Loucy (cell line): Measurements from ENCODE around the gene TMEM270.

Source experiments
- H2AFZ ChIP-seq: fragments of 200-600 bp; sonication (generic); 2 replicates; pipeline ENCODE4 v1.6.0; 2016; ENCODE audit warnings: antibody characterized with exemption, mild to moderate bottlenecking, low read length, moderate library complexity
- H3F3A ChIP-seq: fragments of 200-600 bp; 2 replicates; pipeline ENCODE4 v1.6.0; 2016; ENCODE audit warnings: antibody characterized with exemption, low read depth, mild to moderate bottlenecking
- H3K27me3 ChIP-seq: fragments of 200-600 bp; sonication (generic); 2 replicates; pipeline ENCODE4 v1.6.1; 2014; ENCODE audit warnings: low read length, mild to moderate bottlenecking; ENCODE audit not compliant: insufficient read depth, poor library complexity, severe bottlenecking
- H3K36me3 ChIP-seq: fragments of 200-600 bp; sonication (generic); 2 replicates; pipeline ENCODE4 v1.6.1; 2016; ENCODE audit warnings: low read length; ENCODE audit not compliant: insufficient read depth
- H3K4me1 ChIP-seq: fragments of 200-600 bp; sonication (generic); 2 replicates; pipeline ENCODE4 v1.5.1; 2014; ENCODE audit warnings: low read length, mild to moderate bottlenecking; ENCODE audit not compliant: insufficient read depth, poor library complexity, severe bottlenecking
- H3K4me2 ChIP-seq: fragments of 200-600 bp; sonication (generic); 2 replicates; pipeline ENCODE4 v1.6.0; 2014; ENCODE audit warnings: antibody characterized with exemption, low read length, low read depth, mild to moderate bottlenecking; ENCODE audit not compliant: poor library complexity, severe bottlenecking
- H3K4me3 ChIP-seq: fragments of 200-600 bp; sonication (generic); 2 replicates; pipeline ENCODE4 v1.5.1; 2014; ENCODE audit warnings: low read length, mild to moderate bottlenecking, mixed read lengths; ENCODE audit not compliant: poor library complexity, severe bottlenecking
- H3K79me2 ChIP-seq: fragments of 200-600 bp; sonication (generic); 2 replicates; pipeline ENCODE4 v1.6.1; 2014; ENCODE audit warnings: low read length; ENCODE audit not compliant: insufficient read depth
- H3K9ac ChIP-seq: fragments of 200-600 bp; sonication (generic); 2 replicates; pipeline ENCODE4 v1.6.0; 2014; ENCODE audit warnings: mild to moderate bottlenecking, low read depth, low read length, moderate library complexity; ENCODE audit not compliant: poor library complexity, severe bottlenecking
- H3K9me2 ChIP-seq: fragments of 200-600 bp; sonication (generic); replicated peaks from 2 replicates; pipeline ENCODE4 v1.6.1; 2016; ENCODE audit warnings: low read depth, low read length, mixed read lengths
- H3K9me3 ChIP-seq: fragments of 200-600 bp; sonication (generic); 2 replicates; pipeline ENCODE4 v1.6.1; 2014; ENCODE audit warnings: mild to moderate bottlenecking, antibody characterized with exemption, low read length, low read depth; ENCODE audit not compliant: insufficient read depth
- H4K20me1 ChIP-seq: fragments of 200-600 bp; sonication (generic); 2 replicates; pipeline ENCODE4 v1.6.0; 2014; ENCODE audit warnings: antibody characterized with exemption, low read length, mild to moderate bottlenecking; ENCODE audit not compliant: insufficient read depth, poor library complexity, severe bottlenecking
- EZH2phosphoT487 ChIP-seq: fragments of 200-600 bp; IDR thresholded peaks from 2 replicates; pipeline ENCODE4 v1.6.1; 2018; ENCODE audit warnings: antibody characterized with exemption, mild to moderate bottlenecking, moderate library complexity, borderline replicate concordance
- TF ChIP-seq, protein P1 (sequence below): fragments of 200-600 bp; sonication (generic); conservative IDR thresholded peaks from 2 replicates; pipeline ENCODE4 v1.5.1; 2014; ENCODE audit warnings: mild to moderate bottlenecking, antibody characterized with exemption, low read length

Gene TMEM270

DNA sequence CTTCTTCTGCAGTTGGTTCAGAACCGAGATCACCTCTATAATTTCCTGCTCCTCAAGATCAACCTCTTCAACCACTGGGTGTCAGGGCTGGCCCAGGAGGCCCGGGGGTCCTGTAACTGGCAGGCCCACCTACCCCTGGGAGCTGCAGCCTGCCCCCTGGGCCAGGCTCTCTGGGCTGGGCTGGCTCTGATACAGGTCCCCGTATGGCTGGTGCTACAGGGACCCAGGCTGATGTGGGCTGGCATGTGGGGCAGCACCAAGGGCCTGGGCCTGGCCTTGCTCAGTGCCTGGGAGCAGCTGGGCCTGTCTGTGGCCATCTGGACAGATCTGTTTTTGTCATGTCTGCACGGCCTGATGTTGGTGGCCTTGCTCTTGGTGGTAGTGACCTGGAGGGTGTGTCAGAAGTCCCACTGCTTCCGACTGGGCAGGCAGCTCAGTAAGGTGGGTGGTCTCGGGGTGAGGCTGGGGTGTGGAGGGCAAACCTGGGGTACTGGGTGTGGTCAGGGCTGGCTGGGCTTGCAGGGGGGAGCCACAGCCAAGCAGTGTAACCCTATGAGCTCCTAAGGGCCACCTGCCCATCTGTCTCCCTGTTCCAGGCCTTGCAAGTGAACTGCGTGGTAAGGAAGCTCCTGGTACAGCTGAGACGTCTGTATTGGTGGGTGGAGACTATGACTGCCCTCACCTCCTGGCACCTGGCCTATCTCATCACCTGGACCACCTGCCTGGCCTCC lies 4.2 kb downstream of the TMEM270 start:
- no peaks in the 10 kb centered on the region for H3K36me3 ChIP-seq
- no peak overlapping the region for H2AFZ ChIP-seq
- no peaks in the 10 kb centered on the region for H3K4me1 ChIP-seq
- no peak overlapping the region for H3K9ac ChIP-seq
- H3K9me3 ChIP-seq: no peaks in the 10 kb centered on the region
- no peak overlapping the region for H3K4me2 ChIP-seq
- no peak overlapping the region for H3K4me3 ChIP-seq
- TF ChIP-seq EZH2phosphoT487: no peak
- TF ChIP-seq, protein P1, sequence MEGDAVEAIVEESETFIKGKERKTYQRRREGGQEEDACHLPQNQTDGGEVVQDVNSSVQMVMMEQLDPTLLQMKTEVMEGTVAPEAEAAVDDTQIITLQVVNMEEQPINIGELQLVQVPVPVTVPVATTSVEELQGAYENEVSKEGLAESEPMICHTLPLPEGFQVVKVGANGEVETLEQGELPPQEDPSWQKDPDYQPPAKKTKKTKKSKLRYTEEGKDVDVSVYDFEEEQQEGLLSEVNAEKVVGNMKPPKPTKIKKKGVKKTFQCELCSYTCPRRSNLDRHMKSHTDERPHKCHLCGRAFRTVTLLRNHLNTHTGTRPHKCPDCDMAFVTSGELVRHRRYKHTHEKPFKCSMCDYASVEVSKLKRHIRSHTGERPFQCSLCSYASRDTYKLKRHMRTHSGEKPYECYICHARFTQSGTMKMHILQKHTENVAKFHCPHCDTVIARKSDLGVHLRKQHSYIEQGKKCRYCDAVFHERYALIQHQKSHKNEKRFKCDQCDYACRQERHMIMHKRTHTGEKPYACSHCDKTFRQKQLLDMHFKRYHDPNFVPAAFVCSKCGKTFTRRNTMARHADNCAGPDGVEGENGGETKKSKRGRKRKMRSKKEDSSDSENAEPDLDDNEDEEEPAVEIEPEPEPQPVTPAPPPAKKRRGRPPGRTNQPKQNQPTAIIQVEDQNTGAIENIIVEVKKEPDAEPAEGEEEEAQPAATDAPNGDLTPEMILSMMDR: no peak
- H3K79me2 ChIP-seq: no peaks in the 10 kb centered on the region
- no peaks in the 10 kb centered on the region for H3F3A ChIP-seq
- H4K20me1 ChIP-seq: no peaks in the 10 kb centered on the region
- no peaks in the 10 kb centered on the region for H3K9me2 ChIP-seq
- H3K27me3 ChIP-seq: no peaks in the 10 kb centered on the region

GRCh38 chr7:73865738-73866445 lies 4.9 kb downstream of the TMEM270 start:
- Histone ChIP-seq H2AFZ (no peak overlapping the region), H3K79me2 (no peaks in the 10 kb centered on the region), H3K36me3 (no peaks in the 10 kb centered on the region), H4K20me1 (no peaks in the 10 kb centered on the region), H3K9ac (no peak overlapping the region), H3K4me3 (no peak overlapping the region), H3K4me2 (no peak overlapping the region), H3K4me1 (no peaks in the 10 kb centered on the region), H3K27me3 (no peaks in the 10 kb centered on the region), H3K9me3 (no peaks in the 10 kb centered on the region), H3F3A (no peaks in the 10 kb centered on the region), H3K9me2 (no peaks in the 10 kb centered on the region)
- TF ChIP-seq, protein P1: peak; percentile 73
- no peak for TF ChIP-seq EZH2phosphoT487

GRCh38 chr7:73866446-73866767 lies 5.4 kb downstream of the TMEM270 start:
- Histone ChIP-seq H3K9me3 (no peaks in the 10 kb centered on the region), H3K4me3 (no peak overlapping the region), H3K9ac (no peak overlapping the region), H3K4me1 (no peaks in the 10 kb centered on the region), H3K36me3 (no peaks in the 10 kb centered on the region), H3K27me3 (no peaks in the 10 kb centered on the region), H3K4me2 (no peak overlapping the region), H3K79me2 (no peaks in the 10 kb centered on the region), H3K9me2 (no peaks in the 10 kb centered on the region), H3F3A (no peaks in the 10 kb centered on the region), H4K20me1 (no peaks in the 10 kb centered on the region), H2AFZ (no peak overlapping the region)
- TF ChIP-seq, protein P1: no peak
- TF ChIP-seq EZH2phosphoT487: no peak
